D721Med (cell line): ENCODE data around the gene VPS50.
"Not testable (repeated sequence)": the region's sequence is repeated elsewhere in the genome, so short reads cannot be mapped to it uniquely, and the experiment has no call there.

Experiments
- DNase-seq: peaks from one replicate; pipeline ENCODE4 v3.0.0; 2011; ENCODE audit warnings: low spot score; ENCODE audit not compliant: insufficient read length
- FAIRE-seq: peaks from 2 replicates; lab custom pipeline; 2011; peaks lifted over from hg19 to GRCh38; lab: Jason Lieb, UNC
- CTCF ChIP-seq: IDR thresholded peaks from 2 replicates; pipeline ENCODE4 v1.5.1; 2012; ENCODE audit warnings: mild to moderate bottlenecking, control low read depth; ENCODE audit not compliant: insufficient read depth; ENCODE audit errors: missing control alignments

The VPS50 gene

GRCh38 chr7:93327006-93327633 is 95.0 kb downstream of the VPS50 start:
- TF ChIP-seq CTCF: no peak
- no peak for DNase-seq
- FAIRE-seq: no peak

GRCh38 chr7:93331706-93332105 is 99.5 kb downstream of the VPS50 start:
- FAIRE-seq (no peak), DNase-seq (no peak)

GRCh38 chr7:93332172-93332571 is 100.0 kb downstream of the VPS50 start:
- FAIRE-seq: no peak
- no peak for TF ChIP-seq CTCF
- DNase-seq: no peak

More at GRCh38 chr7:93331706-93332105, 99.5 kb downstream of the VPS50 start:
- no peak for TF ChIP-seq CTCF

GRCh38 chr7:93337052-93337451 is 104.9 kb downstream of the VPS50 start:
- TF ChIP-seq CTCF: no peak
- DNase-seq: no peak
- FAIRE-seq: no peak

- FAIRE-seq: not testable (repeated sequence)
Measured at GRCh38 chr7:93342178-93342577, 110.0 kb downstream of the VPS50 start.

GRCh38 chr7:93350338-93350737 is 118.2 kb downstream of the VPS50 start:
- FAIRE-seq (no peak), DNase-seq (no peak)
- TF ChIP-seq CTCF: no peak

More at GRCh38 chr7:93342178-93342577, 110.0 kb downstream of the VPS50 start:
- not testable (repeated sequence) for DNase-seq

GRCh38 chr7:93352881-93353280 is 120.7 kb downstream of the VPS50 start:
- DNase-seq: no peak
- FAIRE-seq: no peak
- TF ChIP-seq CTCF: no peak
